Activated CD4-positive, alpha-beta memory T cell treated with anti-CD3 and anti-CD28 coated beads for 36 hours (primary cell): Measurements from ENCODE around the gene FGFR2. TPM values are rescaled to one million over a fixed set of nuclear protein-coding genes. Genes with fewer than 3 reads are reported as not detected.

Source experiments
- CTCF ChIA-PET: fragments of 350-600 bp; sonication (Branson Sonifier 250); formaldehyde crosslinking; loops from one replicate; lab custom pipeline; 2021; ENCODE audit warnings: antibody characterized with exemption, inconsistent platforms; lab: Charles Lee
- POLR2A ChIA-PET: fragments of 350-600 bp; sonication (Branson Sonifier 250); formaldehyde crosslinking; loops from one replicate; lab custom pipeline; 2021; ENCODE audit warnings: antibody characterized with exemption; lab: Charles Lee
- DNase-seq: peaks from one replicate; pipeline ENCODE4 v3.0.0-alpha.2; 2020
- H3K27ac Mint-ChIP-seq: one replicate; pipeline ENCODE4 v1.8.0; 2021; ENCODE audit warnings: mixed read lengths
- H3K27me3 Mint-ChIP-seq: one replicate; pipeline ENCODE4 v1.8.0; 2021; ENCODE audit warnings: mixed read lengths
- H3K36me3 Mint-ChIP-seq: one replicate; pipeline ENCODE4 v1.8.0; 2021; ENCODE audit warnings: mixed read lengths
- H3K4me1 Mint-ChIP-seq: one replicate; pipeline ENCODE4 v1.8.0; 2021; ENCODE audit warnings: low read depth, mixed read lengths
- H3K4me3 Mint-ChIP-seq: one replicate; pipeline ENCODE4 v1.8.0; 2021; ENCODE audit warnings: mild to moderate bottlenecking, mixed read lengths
- H3K9me3 Mint-ChIP-seq: one replicate; pipeline ENCODE4 v1.8.0; 2021; ENCODE audit warnings: mixed read lengths
- intact Hi-C: fragments of 100-400 bp; cut with micrococcal nuclease; formaldehyde crosslinking; loops from one replicate; pipeline ENCODE4 v1.15.1; 2023
- total RNA-seq, 2 experiments: library from RNA; stranded (reverse); gene quantifications; one replicate each; pipeline ENCODE4 v1.2.3, GENCODE V29; 2021

FGFR2 gene
- total RNA-seq, 2 experiments from 2014 or later = 0.05 to 0.19 TPM

- Mint-ChIP-seq H3K27me3 (no peaks in the 10 kb centered on the region), H3K36me3 (no peaks in the 10 kb centered on the region), H3K4me3 (no peak overlapping the region), H3K9me3 (no peaks in the 10 kb centered on the region), H3K4me1 (no peaks in the 10 kb centered on the region), H3K27ac (no peak overlapping the region)
- intact Hi-C loops = no loop called here
- ChIA-PET CTCF (no interaction called here), POLR2A (no interaction called here)
- no peak for DNase-seq
Observed at GRCh38 chr10:121536310-121536913, 61.8 kb downstream of the FGFR2 start.

- Mint-ChIP-seq H3K4me3 (no peak overlapping the region), H3K36me3 (no peaks in the 10 kb centered on the region), H3K27ac (no peak overlapping the region), H3K27me3 (no peaks in the 10 kb centered on the region), H3K4me1 (no peaks in the 10 kb centered on the region), H3K9me3 (no peaks in the 10 kb centered on the region)
- intact Hi-C loops = no loop called here
- ChIA-PET CTCF (interaction anchor here (0.6 kb wide), 1 partner anchor 74 kb away, joined by 4 read pairs; no protein-coding TSS in a partner anchor), POLR2A (no interaction called here)
- DNase-seq = no peak
Observed at GRCh38 chr10:121535381-121535780, 62.9 kb downstream of the FGFR2 start.

GRCh38 chr10:121532292-121532864 lies 65.9 kb downstream of the FGFR2 start:
- CTCF ChIA-PET = no interaction called here

GRCh38 chr10:121531830-121532178 lies 66.4 kb downstream of the FGFR2 start:
- Mint-ChIP-seq H3K4me3 (no peak overlapping the region), H3K4me1 (peaks cover under 1% of the 10 kb centered on the region), H3K27ac (no peak overlapping the region), H3K27me3 (peaks cover 3% of the 10 kb centered on the region), H3K9me3 (no peaks in the 10 kb centered on the region), H3K36me3 (no peaks in the 10 kb centered on the region)
- intact Hi-C loops = no loop called here
- no peak for DNase-seq
- POLR2A ChIA-PET = no interaction called here
- CTCF ChIA-PET = no interaction called here

More at GRCh38 chr10:121532292-121532864, 65.9 kb downstream of the FGFR2 start:
- H3K27me3 Mint-ChIP-seq = peaks cover 3% of the 10 kb centered on the region
- intact Hi-C loops = no loop called here
- H3K27ac Mint-ChIP-seq = no peak overlapping the region
- POLR2A ChIA-PET = no interaction called here
- DNase-seq = no peak
- no peaks in the 10 kb centered on the region for H3K4me1 Mint-ChIP-seq
- no peak overlapping the region for H3K4me3 Mint-ChIP-seq
- H3K9me3 Mint-ChIP-seq = no peaks in the 10 kb centered on the region
- no peaks in the 10 kb centered on the region for H3K36me3 Mint-ChIP-seq

- intact Hi-C loops = no loop called here
- H3K27me3 Mint-ChIP-seq = peaks cover 3% of the 10 kb centered on the region
- ChIA-PET CTCF (no interaction called here), POLR2A (no interaction called here)
- peaks cover 3% of the 10 kb centered on the region for H3K4me1 Mint-ChIP-seq
- no peaks in the 10 kb centered on the region for H3K9me3 Mint-ChIP-seq
- no peak for DNase-seq
- no peak overlapping the region for H3K27ac Mint-ChIP-seq
- H3K4me3 Mint-ChIP-seq = no peak overlapping the region
- no peaks in the 10 kb centered on the region for H3K36me3 Mint-ChIP-seq
Observed at GRCh38 chr10:121531076-121531829, 67.0 kb downstream of the FGFR2 start.

- H3K27me3 Mint-ChIP-seq = peaks cover 3% of the 10 kb centered on the region
- DNase-seq = no peak
- H3K4me3 Mint-ChIP-seq = no peak overlapping the region
- ChIA-PET POLR2A (no interaction called here), CTCF (no interaction called here)
- intact Hi-C loops = no loop called here
- no peaks in the 10 kb centered on the region for H3K36me3 Mint-ChIP-seq
- H3K9me3 Mint-ChIP-seq = no peaks in the 10 kb centered on the region
- peaks cover 3% of the 10 kb centered on the region for H3K4me1 Mint-ChIP-seq
- no peak overlapping the region for H3K27ac Mint-ChIP-seq
Observed at GRCh38 chr10:121530481-121531075, 67.7 kb downstream of the FGFR2 start.

GRCh38 chr10:121527690-121528089 lies 70.6 kb downstream of the FGFR2 start:
- Mint-ChIP-seq H3K27me3 (peaks cover 3% of the 10 kb centered on the region), H3K4me3 (no peak overlapping the region), H3K36me3 (no peaks in the 10 kb centered on the region), H3K4me1 (peaks cover 3% of the 10 kb centered on the region), H3K27ac (no peak overlapping the region), H3K9me3 (no peaks in the 10 kb centered on the region)
- intact Hi-C loops = no loop called here
- no peak for DNase-seq
- ChIA-PET CTCF (no interaction called here), POLR2A (no interaction called here)

GRCh38 chr10:121526801-121527221 lies 71.4 kb downstream of the FGFR2 start:
- Mint-ChIP-seq H3K9me3 (no peaks in the 10 kb centered on the region), H3K36me3 (no peaks in the 10 kb centered on the region), H3K27me3 (peaks cover 3% of the 10 kb centered on the region), H3K27ac (no peak overlapping the region), H3K4me1 (peaks cover 3% of the 10 kb centered on the region), H3K4me3 (no peak overlapping the region)
- DNase-seq = no peak
- ChIA-PET CTCF (no interaction called here), POLR2A (no interaction called here)
- intact Hi-C loops = no loop called here

- intact Hi-C loops = no loop called here
- CTCF ChIA-PET = no interaction called here
Observed at GRCh38 chr10:121526135-121526790, 72.0 kb downstream of the FGFR2 start.

GRCh38 chr10:121525251-121526134 lies 72.8 kb downstream of the FGFR2 start:
- Mint-ChIP-seq H3K27ac (no peak overlapping the region), H3K4me1 (peaks cover 3% of the 10 kb centered on the region), H3K27me3 (peaks cover 5% of the 10 kb centered on the region), H3K36me3 (no peaks in the 10 kb centered on the region), H3K9me3 (no peaks in the 10 kb centered on the region), H3K4me3 (no peak overlapping the region)
- no peak for DNase-seq
- intact Hi-C loops = no loop called here
- POLR2A ChIA-PET = no interaction called here
- CTCF ChIA-PET = no interaction called here

More at GRCh38 chr10:121526135-121526790, 72.0 kb downstream of the FGFR2 start:
- Mint-ChIP-seq H3K4me3 (no peak overlapping the region), H3K27me3 (peaks cover 3% of the 10 kb centered on the region), H3K9me3 (no peaks in the 10 kb centered on the region), H3K4me1 (peaks cover 3% of the 10 kb centered on the region), H3K36me3 (no peaks in the 10 kb centered on the region), H3K27ac (no peak overlapping the region)
- POLR2A ChIA-PET = no interaction called here
- no peak for DNase-seq

- DNase-seq = no peak
- Mint-ChIP-seq H3K4me3 (no peak overlapping the region), H3K4me1 (peaks cover 3% of the 10 kb centered on the region), H3K27me3 (peaks cover 6% of the 10 kb centered on the region), H3K9me3 (no peaks in the 10 kb centered on the region), H3K27ac (no peak overlapping the region), H3K36me3 (no peaks in the 10 kb centered on the region)
- intact Hi-C loops = no loop called here
- ChIA-PET POLR2A (no interaction called here), CTCF (no interaction called here)
Observed at GRCh38 chr10:121524157-121524817, 74.0 kb downstream of the FGFR2 start.
